ENCODE data around the gene SLC13A5.

The SLC13A5 gene

DNA sequence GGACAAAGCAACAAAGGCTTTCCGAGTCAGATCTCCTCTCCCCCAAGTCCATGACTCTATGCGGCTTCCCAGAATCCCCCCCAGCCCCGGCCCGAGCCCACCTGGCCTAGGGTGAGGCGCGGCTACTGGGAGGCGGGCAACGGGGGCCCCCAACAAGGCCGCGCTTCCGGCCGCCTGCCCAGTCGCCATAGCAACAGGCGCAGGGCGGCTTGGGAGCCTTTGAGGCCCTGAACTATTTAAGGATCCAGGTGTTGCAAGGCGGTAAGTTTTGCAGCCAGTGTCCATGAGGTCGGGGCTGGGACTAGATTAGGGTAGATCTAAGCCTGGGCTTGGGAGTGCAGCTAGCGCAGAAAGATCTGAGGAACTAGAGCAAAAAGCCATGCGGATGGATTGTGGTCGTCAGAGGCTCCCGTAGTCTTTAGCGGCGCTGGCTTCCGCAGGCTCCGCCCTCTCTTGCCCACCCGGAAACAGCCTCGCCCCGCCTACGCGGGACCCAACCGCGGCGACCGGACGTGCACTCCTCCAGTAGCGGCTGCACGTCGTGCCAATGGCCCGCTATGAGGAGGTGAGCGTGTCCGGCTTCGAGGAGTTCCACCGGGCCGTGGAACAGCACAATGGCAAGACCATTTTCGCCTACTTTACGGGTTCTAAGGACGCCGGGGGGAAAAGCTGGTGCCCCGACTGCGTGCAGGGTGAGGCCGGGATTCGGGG lies 72.5 kb downstream of the SLC13A5 start, which contains the start of the genes KIAA0753 and TXNDC17:
KIAA0753 (minus strand) TSS at position 176 of the 711 bp plus-strand sequence. CDS start 5,608 bp downstream, outside the sequence.
TXNDC17 (plus strand) TSS at position 525 of the 711 bp plus-strand sequence; CDS start at position 548, 23 bp downstream.
- TF ChIP-seq, protein P1, sequence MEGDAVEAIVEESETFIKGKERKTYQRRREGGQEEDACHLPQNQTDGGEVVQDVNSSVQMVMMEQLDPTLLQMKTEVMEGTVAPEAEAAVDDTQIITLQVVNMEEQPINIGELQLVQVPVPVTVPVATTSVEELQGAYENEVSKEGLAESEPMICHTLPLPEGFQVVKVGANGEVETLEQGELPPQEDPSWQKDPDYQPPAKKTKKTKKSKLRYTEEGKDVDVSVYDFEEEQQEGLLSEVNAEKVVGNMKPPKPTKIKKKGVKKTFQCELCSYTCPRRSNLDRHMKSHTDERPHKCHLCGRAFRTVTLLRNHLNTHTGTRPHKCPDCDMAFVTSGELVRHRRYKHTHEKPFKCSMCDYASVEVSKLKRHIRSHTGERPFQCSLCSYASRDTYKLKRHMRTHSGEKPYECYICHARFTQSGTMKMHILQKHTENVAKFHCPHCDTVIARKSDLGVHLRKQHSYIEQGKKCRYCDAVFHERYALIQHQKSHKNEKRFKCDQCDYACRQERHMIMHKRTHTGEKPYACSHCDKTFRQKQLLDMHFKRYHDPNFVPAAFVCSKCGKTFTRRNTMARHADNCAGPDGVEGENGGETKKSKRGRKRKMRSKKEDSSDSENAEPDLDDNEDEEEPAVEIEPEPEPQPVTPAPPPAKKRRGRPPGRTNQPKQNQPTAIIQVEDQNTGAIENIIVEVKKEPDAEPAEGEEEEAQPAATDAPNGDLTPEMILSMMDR (IDR thresholded peaks at IDR 0.05), result peak; percentile 15
- peaks cover 22 to 24% of the 10 kb centered on the region in 2 experiments for H3K4me1 ChIP-seq (ENCODE audit: control insufficient read depth in 1 of 2, insufficient read depth in 1 of 2, low read depth in 1 of 2, low read length in 1 of 2)

DNA sequence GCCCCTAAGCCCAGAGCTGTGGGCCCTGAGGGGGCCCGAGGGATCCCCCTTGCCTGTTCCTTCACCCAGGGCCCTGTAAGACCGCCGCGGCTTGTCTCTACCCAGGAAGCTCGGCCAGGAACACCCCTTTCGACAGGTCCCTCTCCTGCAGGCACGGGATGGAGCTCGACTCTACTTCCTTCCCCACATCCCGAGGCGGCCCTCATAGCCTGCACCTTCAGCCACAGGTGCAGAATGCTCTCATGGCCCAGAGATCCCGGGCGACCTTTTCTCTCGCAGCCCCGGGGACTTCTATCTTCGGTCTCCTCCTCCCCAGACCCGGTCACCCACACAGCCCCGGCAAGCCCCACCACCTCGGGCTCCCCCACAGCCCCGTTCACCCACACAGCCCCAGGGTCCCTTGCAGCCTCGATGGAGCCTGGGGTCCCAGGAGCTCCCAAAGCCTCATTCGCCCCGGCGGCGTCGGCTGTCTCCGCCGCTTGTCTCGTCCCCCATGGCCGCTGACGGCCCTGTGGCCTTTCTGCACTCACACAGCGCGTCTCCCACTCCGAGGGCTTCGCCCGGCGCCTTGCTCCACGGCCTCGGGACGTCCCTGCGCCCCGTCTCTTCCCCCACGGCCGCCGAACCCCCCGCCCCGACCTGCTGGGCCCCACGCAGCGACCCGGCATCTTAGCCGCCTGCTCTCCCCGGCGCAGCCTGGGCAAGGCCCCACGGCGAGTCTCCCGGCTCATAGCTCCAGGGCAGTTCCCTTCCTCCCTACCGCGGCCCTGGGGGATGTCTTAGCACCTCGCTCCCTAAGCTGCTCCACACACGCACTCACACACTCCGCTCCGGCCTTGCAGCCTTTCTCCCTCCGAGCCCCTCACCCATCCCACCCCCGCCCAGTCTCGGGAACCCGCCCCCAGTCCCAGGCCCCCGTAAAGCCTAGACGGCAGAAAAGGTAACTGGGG lies 73.3 kb downstream of the SLC13A5 start:
- peak overlapping the region; percentile 91 to 92 for H3K4me3 ChIP-seq (ENCODE audit: low read depth in 1 of 2, low read length in 1 of 2)

More for the DNA sequence above, 72.5 kb downstream of the SLC13A5 start, which contains the start of the genes KIAA0753 and TXNDC17:
- H3K9me3 ChIP-seq, result no peaks in the 10 kb centered on the region
- H3K36me3 ChIP-seq, result peaks cover 34% of the 10 kb centered on the region
- no peaks in the 10 kb centered on the region for H3K27me3 ChIP-seq
- H3K27ac ChIP-seq, result peak within 1 kb of the TSS; percentile 80
- peak within 1 kb of the TSS; percentile 91 to 92 for H3K4me3 ChIP-seq (ENCODE audit: low read depth in 1 of 2, low read length in 1 of 2)

DNA sequence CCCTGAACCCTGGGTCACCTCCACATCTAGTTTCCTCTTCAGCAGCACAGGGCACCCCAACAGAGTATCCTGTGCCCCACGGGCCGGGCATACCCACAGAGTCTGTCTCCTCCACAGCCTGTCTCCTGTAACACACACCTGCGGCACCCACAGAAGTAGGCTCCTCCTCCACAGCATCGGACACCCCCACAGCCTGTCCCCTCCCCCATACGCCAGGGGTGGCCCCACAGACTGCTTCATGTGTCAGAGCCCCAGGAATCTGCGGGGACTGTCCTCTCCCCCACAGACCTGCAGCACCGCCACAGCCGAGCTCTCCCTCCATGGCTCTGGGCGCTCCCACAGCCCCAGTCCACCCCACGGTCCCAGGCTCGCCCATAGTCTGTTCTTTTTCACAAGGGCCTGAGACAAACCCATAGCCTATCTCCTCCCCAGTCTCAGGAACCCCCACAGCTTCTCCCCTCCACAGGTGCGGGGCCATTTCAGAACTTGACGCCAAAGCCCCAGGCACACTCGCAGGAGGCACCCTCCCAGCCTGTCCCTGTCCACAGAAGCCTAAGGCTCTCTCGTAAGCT lies 74.1 kb downstream of the SLC13A5 start:
- Histone ChIP-seq H3K36me3 (peaks cover 25% of the 10 kb centered on the region), H3K27ac (peak overlapping the region; percentile 80), H3K27me3 (no peaks in the 10 kb centered on the region), H3K4me3 (ENCODE audit: low read depth in 1 of 2, low read length in 1 of 2) (peak overlapping the region; percentile 91 to 92), H3K9me3 (no peaks in the 10 kb centered on the region), H3K4me1 (ENCODE audit: control insufficient read depth in 1 of 2, insufficient read depth in 1 of 2, low read depth in 1 of 2, low read length in 1 of 2) (peaks cover 22 to 24% of the 10 kb centered on the region in 2 experiments)
- TF ChIP-seq, protein P1 (IDR thresholded peaks at IDR 0.05), result no peak

More for the DNA sequence above, 73.3 kb downstream of the SLC13A5 start:
- TF ChIP-seq, protein P1 (IDR thresholded peaks at IDR 0.05), result no peak
- peak overlapping the region; percentile 80 for H3K27ac ChIP-seq
- peaks cover 22 to 24% of the 10 kb centered on the region in 2 experiments for H3K4me1 ChIP-seq (ENCODE audit: control insufficient read depth in 1 of 2, insufficient read depth in 1 of 2, low read depth in 1 of 2, low read length in 1 of 2)
- peaks cover 28% of the 10 kb centered on the region for H3K36me3 ChIP-seq
- H3K27me3 ChIP-seq, result no peaks in the 10 kb centered on the region
- no peaks in the 10 kb centered on the region for H3K9me3 ChIP-seq

DNA sequence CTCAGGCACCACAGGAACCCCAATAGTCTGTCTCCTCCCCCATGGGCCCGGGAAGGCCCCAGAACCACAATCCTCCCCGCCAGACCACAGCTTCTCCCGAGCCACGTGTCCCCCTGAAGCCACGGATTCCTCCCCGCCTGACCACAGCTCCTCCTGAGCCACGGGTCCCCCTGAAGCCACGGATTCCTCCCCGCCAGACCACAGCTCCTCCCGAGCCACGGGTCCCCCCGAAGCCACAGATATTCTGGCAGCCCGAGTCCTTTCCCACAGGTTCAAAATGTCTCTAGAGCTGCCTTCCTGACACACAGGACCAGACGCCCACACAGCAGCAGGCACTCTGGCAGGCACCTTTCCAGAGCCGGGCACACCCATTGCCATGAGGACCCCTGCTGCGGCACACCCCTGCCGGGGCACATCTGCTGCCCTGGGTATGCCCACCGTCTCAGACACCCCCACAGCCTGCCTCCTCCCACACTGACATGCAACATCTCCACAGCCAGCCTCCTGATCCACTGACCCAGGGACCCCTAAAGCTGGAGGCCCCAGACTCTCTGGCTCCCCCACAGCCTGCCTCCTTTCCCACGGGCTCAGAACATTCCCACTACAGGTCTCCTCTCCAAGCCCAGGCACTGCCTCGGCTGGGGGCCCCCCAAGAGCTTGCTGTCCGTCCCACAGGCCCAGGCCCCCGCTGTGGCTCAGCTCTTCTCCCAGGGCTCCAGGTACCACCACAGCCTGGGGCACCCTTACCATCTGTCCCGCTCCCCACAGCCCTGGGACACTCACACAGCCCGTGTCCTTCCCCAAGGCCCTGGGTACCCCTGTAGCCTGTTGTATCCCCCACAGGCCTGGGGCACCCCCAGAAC lies 74.9 kb downstream of the SLC13A5 start:
- Histone ChIP-seq H3K4me1 (ENCODE audit: control insufficient read depth in 1 of 2, insufficient read depth in 1 of 2, low read depth in 1 of 2, low read length in 1 of 2) (peaks cover 22 to 24% of the 10 kb centered on the region in 2 experiments), H3K36me3 (peaks cover 23% of the 10 kb centered on the region), H3K4me3 (ENCODE audit: low read depth in 1 of 2, low read length in 1 of 2) (no peak overlapping the region), H3K9me3 (no peaks in the 10 kb centered on the region), H3K27ac (no peak overlapping the region), H3K27me3 (no peaks in the 10 kb centered on the region)
- TF ChIP-seq, protein P1 (IDR thresholded peaks at IDR 0.05), result no peak

Data from neutrophil (primary cell).